ENCODE measurements around the gene GPR157. TPM values are rescaled to one million over a fixed set of nuclear protein-coding genes. Genes with fewer than 3 reads are reported as not detected.
"Not testable (repeated sequence)": the region's sequence is repeated elsewhere in the genome, so short reads cannot be mapped to it uniquely, and the experiment has no call there.

Gene GPR157
- total and polyA plus RNA-seq, 10 of the 15 experiments (the other 5 are each of a cell fraction or from before 2014, with no cell fraction given), result 0.66 to 15.9 (median 3.1) TPM

- in situ Hi-C loops (cut with MboI); SMC1A ChIA-PET (ENCODE audit: uncharacterized antibody, unreplicated experiment); H3K4me3 ChIP-seq; H3K27me3 ChIP-seq (replicated peaks in 1 of 2; ENCODE audit: control insufficient read depth in 2 of 2, insufficient read depth in 2 of 2, low read length in 1 of 2); H2AFZ ChIP-seq (ENCODE audit: control insufficient read depth, low read depth, low read length); H3K9me3 ChIP-seq (replicated peaks; ENCODE audit: control insufficient read depth, insufficient read depth, low read length); DNase-seq (ENCODE audit: low read depth, low spot score); H3K27ac ChIP-seq (ENCODE audit: control insufficient read depth, insufficient read depth); CTCF ChIA-PET; H3K4me2 ChIP-seq (ENCODE audit: control insufficient read depth, insufficient read depth); H4K20me1 ChIP-seq (ENCODE audit: control insufficient read depth, insufficient read depth); POLR2A ChIA-PET; H3K79me2 ChIP-seq (ENCODE audit: control insufficient read depth, insufficient read depth, low read length); BruUV-seq (replicated peaks); FAIRE-seq; H3K9ac ChIP-seq (ENCODE audit: control insufficient read depth, insufficient read depth, low read length); intact Hi-C loops (cut with micrococcal nuclease; ENCODE audit: unreplicated experiment); H3K36me3 ChIP-seq (ENCODE audit: control insufficient read depth in 2 of 2, insufficient read depth in 2 of 2, low read length in 1 of 2); ATAC-seq: not testable (repeated sequence)
- H3K4me1 ChIP-seq (ENCODE audit: control insufficient read depth, insufficient read depth, low read length), result peaks cover 17% of the 10 kb centered on the region
- 95% methylated on average over 6 of the region's 7 CpGs for WGBS (ENCODE audit: insufficient coverage, insufficient replicate concordance, low lambda C conversion rate, missing lambda C conversion rate)
- RAD21 ChIA-PET (ENCODE audit: unreplicated experiment), result interaction anchor here (1.6 to 2.2 kb wide), 2 partner anchors 11 to 43 kb away, joined by 3 to 6 read pairs; no protein-coding TSS in a partner anchor
Observed at GRCh38 chr1:9144494-9144893, 15.6 kb upstream of the GPR157 start.

- no peak for FAIRE-seq
- TF ChIP-seq BRCA1 (IDR thresholded peaks at IDR 0.05; ENCODE audit: low read depth, low read length), result no peak
- TF ChIP-seq BCLAF1 (IDR thresholded peaks at IDR 0.05), result no peak
- TF ChIP-seq E2F4 (IDR thresholded peaks at IDR 0.05; ENCODE audit: low read depth, low read length), result no peak
- TF ChIP-seq SPI1 (IDR thresholded peaks at IDR 0.05; ENCODE audit: borderline replicate concordance, insufficient read depth, low read depth, low read length), result no peak
- no peak for TF ChIP-seq JUNB (IDR thresholded peaks at IDR 0.05)
- TF ChIP-seq, protein P1, sequence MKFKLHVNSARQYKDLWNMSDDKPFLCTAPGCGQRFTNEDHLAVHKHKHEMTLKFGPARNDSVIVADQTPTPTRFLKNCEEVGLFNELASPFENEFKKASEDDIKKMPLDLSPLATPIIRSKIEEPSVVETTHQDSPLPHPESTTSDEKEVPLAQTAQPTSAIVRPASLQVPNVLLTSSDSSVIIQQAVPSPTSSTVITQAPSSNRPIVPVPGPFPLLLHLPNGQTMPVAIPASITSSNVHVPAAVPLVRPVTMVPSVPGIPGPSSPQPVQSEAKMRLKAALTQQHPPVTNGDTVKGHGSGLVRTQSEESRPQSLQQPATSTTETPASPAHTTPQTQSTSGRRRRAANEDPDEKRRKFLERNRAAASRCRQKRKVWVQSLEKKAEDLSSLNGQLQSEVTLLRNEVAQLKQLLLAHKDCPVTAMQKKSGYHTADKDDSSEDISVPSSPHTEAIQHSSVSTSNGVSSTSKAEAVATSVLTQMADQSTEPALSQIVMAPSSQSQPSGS (IDR thresholded peaks at IDR 0.05; ENCODE audit: low read length), result no peak
- no peak for TF ChIP-seq KAT2A (conservative IDR thresholded peaks at IDR 0.05; ENCODE audit: control insufficient read depth, low read depth, low read length)
- no peak for TF ChIP-seq RFX5 (IDR thresholded peaks at IDR 0.05; ENCODE audit: low read depth, low read length)
- TF ChIP-seq, protein P2, sequence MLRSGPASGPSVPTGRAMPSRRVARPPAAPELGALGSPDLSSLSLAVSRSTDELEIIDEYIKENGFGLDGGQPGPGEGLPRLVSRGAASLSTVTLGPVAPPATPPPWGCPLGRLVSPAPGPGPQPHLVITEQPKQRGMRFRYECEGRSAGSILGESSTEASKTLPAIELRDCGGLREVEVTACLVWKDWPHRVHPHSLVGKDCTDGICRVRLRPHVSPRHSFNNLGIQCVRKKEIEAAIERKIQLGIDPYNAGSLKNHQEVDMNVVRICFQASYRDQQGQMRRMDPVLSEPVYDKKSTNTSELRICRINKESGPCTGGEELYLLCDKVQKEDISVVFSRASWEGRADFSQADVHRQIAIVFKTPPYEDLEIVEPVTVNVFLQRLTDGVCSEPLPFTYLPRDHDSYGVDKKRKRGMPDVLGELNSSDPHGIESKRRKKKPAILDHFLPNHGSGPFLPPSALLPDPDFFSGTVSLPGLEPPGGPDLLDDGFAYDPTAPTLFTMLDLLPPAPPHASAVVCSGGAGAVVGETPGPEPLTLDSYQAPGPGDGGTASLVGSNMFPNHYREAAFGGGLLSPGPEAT (IDR thresholded peaks at IDR 0.05; ENCODE audit: low read depth), result no peak
Observed at GRCh38 chr1:9143250-9143649, 14.3 kb upstream of the GPR157 start.

More at GRCh38 chr1:9143250-9143649, 14.3 kb upstream of the GPR157 start:
- Histone ChIP-seq H2AFZ (ENCODE audit: control insufficient read depth, low read depth, low read length) (no peak overlapping the region), H3K27ac (ENCODE audit: control insufficient read depth, insufficient read depth) (no peak overlapping the region), H3K36me3 (ENCODE audit: control insufficient read depth in 2 of 2, insufficient read depth in 2 of 2, low read length in 1 of 2) (no peaks in the 10 kb centered on the region), H3K9me3 (replicated peaks; ENCODE audit: control insufficient read depth, insufficient read depth, low read length) (no peaks in the 10 kb centered on the region), H4K20me1 (ENCODE audit: control insufficient read depth, insufficient read depth) (no peaks in the 10 kb centered on the region), H3K79me2 (ENCODE audit: control insufficient read depth, insufficient read depth, low read length) (no peaks in the 10 kb centered on the region), H3K4me2 (ENCODE audit: control insufficient read depth, insufficient read depth) (no peak overlapping the region), H3K4me3 (no peak overlapping the region), H3K27me3 (replicated peaks in 1 of 2; ENCODE audit: control insufficient read depth in 2 of 2, insufficient read depth in 2 of 2, low read length in 1 of 2) (no peaks in the 10 kb centered on the region), H3K9ac (ENCODE audit: control insufficient read depth, insufficient read depth, low read length) (no peak overlapping the region), H3K4me1 (ENCODE audit: control insufficient read depth, insufficient read depth, low read length) (peaks cover 17% of the 10 kb centered on the region)
- RAD21 ChIA-PET (ENCODE audit: unreplicated experiment), result interaction anchor here (0.6 to 2.2 kb wide), 4 partner anchors 36 to 260 kb away, joined by 3 to 6 read pairs (median 5); no protein-coding TSS in a partner anchor
- intact Hi-C loops (cut with micrococcal nuclease; ENCODE audit: unreplicated experiment), result no loop called here
- in situ Hi-C loops (cut with MboI), result no loop called here
- CTCF ChIA-PET, result interaction anchor here (0.8 to 3.6 kb wide), 9 partner anchors 18 to 89 kb away, joined by 3 to 49 read pairs (median 8); no protein-coding TSS in a partner anchor
- SMC1A ChIA-PET (ENCODE audit: uncharacterized antibody, unreplicated experiment), result interaction anchor here (0.7 to 3.4 kb wide), 4 partner anchors 11 to 53 kb away, joined by 3 to 39 read pairs (median 8); no protein-coding TSS in a partner anchor
- POLR2A ChIA-PET, result interaction anchor here (0.6 to 0.8 kb wide), 3 partner anchors 19 to 631 kb away, joined by 3 read pairs; no protein-coding TSS in a partner anchor
- DNase-seq (ENCODE audit: low read depth, low spot score) (no peak), ATAC-seq (peak; percentile 11; the same call in 2 of the 3 replicates)
- BruUV-seq (replicated peaks), result no TSS peak
- 91% methylated on average over 7 of the region's 7 CpGs for WGBS (ENCODE audit: insufficient coverage, insufficient replicate concordance, low lambda C conversion rate, missing lambda C conversion rate)
